HEK293 (cell line): ENCODE measurements around the gene RNF123.

Source experiments
- CTCF ChIA-PET: fragments of 350-600 bp; formaldehyde crosslinking; extraction: SDS; loops from one replicate; lab custom pipeline; 2021; ENCODE audit warnings: antibody characterized with exemption; lab: Yijun Ruan, JAX
- POLR2A ChIA-PET: fragments of 300-600 bp; formaldehyde crosslinking; extraction: SDS; loops from one replicate; lab custom pipeline; 2020; ENCODE audit warnings: antibody characterized with exemption, inconsistent platforms; lab: Yijun Ruan, JAX
- H3K27ac ChIP-seq: fragments of 200-500 bp; sonication (Bioruptor generic); 2 replicates; pipeline ENCODE4 v1.5.1; 2014; ENCODE audit warnings: low read depth, low read length, control low read depth, inconsistent platforms; ENCODE audit errors: extremely low read depth
- H3K36me3 ChIP-seq, 2 experiments: fragments of 200-500 bp in 1 of 2; sonication (Bioruptor generic) in 1 of 2; 1 replicate in 1 of 2; 2 replicates in 1 of 2; pipeline ENCODE4 v1.5.1; 2014 to 2017; ENCODE audit warnings: inconsistent platforms in 2 of 2, low read length in 2 of 2; ENCODE audit not compliant: control insufficient read depth in 2 of 2, insufficient read depth in 1 of 2
- H3K4me1 ChIP-seq: fragments of 200-500 bp; sonication (Bioruptor generic); 2 replicates; pipeline ENCODE4 v1.5.1; 2014; ENCODE audit warnings: mild to moderate bottlenecking, low read length, inconsistent platforms; ENCODE audit not compliant: control insufficient read depth, insufficient read depth
- H3K4me3 ChIP-seq: 2 replicates; pipeline ENCODE4 v1.5.1; 2011; ENCODE audit warnings: low read depth, mild to moderate bottlenecking, control low read depth, low read length, moderate library complexity
- H3K9me3 ChIP-seq: fragments of 200-500 bp; sonication (Bioruptor generic); 2 replicates; pipeline ENCODE4 v1.5.1; 2014; ENCODE audit warnings: low read depth, low read length, inconsistent platforms; ENCODE audit not compliant: control insufficient read depth, insufficient read depth
- AEBP2 ChIP-seq: fragments of 450-650 bp; formaldehyde crosslinking; IDR thresholded peaks from 2 replicates; pipeline ENCODE4 v1.5.1; 2016; ENCODE audit warnings: missing biosample characterization, missing genetic modification characterization, borderline replicate concordance
- KLF1 ChIP-seq: fragments of 450-650 bp; formaldehyde crosslinking; IDR thresholded peaks from 2 replicates; pipeline ENCODE4 v1.5.1; 2016; ENCODE audit warnings: missing biosample characterization, missing genetic modification characterization
- PRDM4 ChIP-seq: fragments of 450-650 bp; formaldehyde crosslinking; IDR thresholded peaks from 2 replicates; pipeline ENCODE4 v1.5.1; 2017; ENCODE audit warnings: missing biosample characterization, missing genetic modification characterization
- SCRT1 ChIP-seq: fragments of 450-650 bp; formaldehyde crosslinking; IDR thresholded peaks from 2 replicates; pipeline ENCODE4 v1.5.1; 2016; ENCODE audit warnings: missing biosample characterization, missing genetic modification characterization, borderline replicate concordance
- SCRT2 ChIP-seq: fragments of 450-650 bp; formaldehyde crosslinking; IDR thresholded peaks from 2 replicates; pipeline ENCODE4 v1.5.1; 2016; ENCODE audit warnings: missing biosample characterization, missing genetic modification characterization
- ZBTB10 ChIP-seq: fragments of 450-650 bp; formaldehyde crosslinking; IDR thresholded peaks from 2 replicates; pipeline ENCODE4 v1.5.1; 2016; ENCODE audit warnings: missing biosample characterization, missing genetic modification characterization
- ZBTB17 ChIP-seq: fragments of 450-650 bp; formaldehyde crosslinking; IDR thresholded peaks from 2 replicates; pipeline ENCODE4 v1.5.1; 2016; ENCODE audit warnings: missing biosample characterization, missing genetic modification characterization
- ZEB2 ChIP-seq: fragments of 450-650 bp; formaldehyde crosslinking; IDR thresholded peaks from 2 replicates; pipeline ENCODE4 v1.5.1; 2016; ENCODE audit warnings: missing biosample characterization, missing genetic modification characterization
- ZNF175 ChIP-seq: fragments of 450-650 bp; formaldehyde crosslinking; IDR thresholded peaks from 2 replicates; pipeline ENCODE4 v1.5.1; 2016; ENCODE audit warnings: missing biosample characterization, missing genetic modification characterization
- ZNF280D ChIP-seq: fragments of 450-650 bp; formaldehyde crosslinking; IDR thresholded peaks from 2 replicates; pipeline ENCODE4 v1.5.1; 2016; ENCODE audit warnings: missing biosample characterization, missing genetic modification characterization
- ZNF394 ChIP-seq: fragments of 450-650 bp; formaldehyde crosslinking; IDR thresholded peaks from 2 replicates; pipeline ENCODE4 v1.5.1; 2016; ENCODE audit warnings: missing biosample characterization, missing genetic modification characterization, mild to moderate bottlenecking, moderate library complexity, borderline replicate concordance
- ZNF510 ChIP-seq: fragments of 450-650 bp; formaldehyde crosslinking; IDR thresholded peaks from 2 replicates; pipeline ENCODE4 v1.5.1; 2018; ENCODE audit warnings: mild to moderate bottlenecking, missing genetic modification characterization, missing biosample characterization; ENCODE audit not compliant: insufficient replicate concordance
- ZNF558 ChIP-seq: fragments of 450-650 bp; formaldehyde crosslinking; IDR thresholded peaks from 2 replicates; pipeline ENCODE4 v1.5.1; 2016; ENCODE audit warnings: missing biosample characterization, missing genetic modification characterization
- ZNF777 ChIP-seq: fragments of 450-650 bp; formaldehyde crosslinking; IDR thresholded peaks from 2 replicates; pipeline ENCODE4 v1.5.1; 2017; ENCODE audit warnings: missing biosample characterization, missing genetic modification characterization, borderline replicate concordance
- ZNF830 ChIP-seq: fragments of 450-650 bp; IDR thresholded peaks from 2 replicates; pipeline ENCODE4 v1.5.0; 2018; ENCODE audit warnings: missing biosample characterization, missing genetic modification characterization, low read depth, mild to moderate bottlenecking, moderate library complexity
- ZSCAN4 ChIP-seq: fragments of 450-650 bp; formaldehyde crosslinking; IDR thresholded peaks from 2 replicates; pipeline ENCODE4 v1.5.1; 2017; ENCODE audit warnings: missing biosample characterization, missing genetic modification characterization

The RNF123 gene

GRCh38 chr3:49652903-49653415 is 36.4 kb upstream of the RNF123 start:
- TF ChIP-seq ZNF175 (tag by site-specific recombination) (no peak), ZNF280D (no peak), ZBTB10 (tag by site-specific recombination) (no peak), ZNF777 (tag by site-specific recombination) (no peak), ZEB2 (tag by site-specific recombination) (no peak), ZSCAN4 (tag by site-specific recombination) (no peak), PRDM4 (tag by site-specific recombination) (no peak), ZBTB17 (tag by site-specific recombination) (no peak), ZNF510 (tag by site-specific recombination) (no peak), SCRT2 (tag by site-specific recombination) (no peak), ZNF558 (no peak), AEBP2 (tag by site-specific recombination) (no peak), KLF1 (no peak), ZNF394 (tag by site-specific recombination) (no peak), SCRT1 (tag by site-specific recombination) (no peak), ZNF830 (tag by site-specific recombination) (no peak)
- no peaks in the 10 kb centered on the region for H3K9me3 ChIP-seq
- no peak overlapping the region for H3K4me3 ChIP-seq
- ChIA-PET CTCF (interaction anchor here (1.2 kb wide), 1 partner anchor 113 kb away, joined by 4 read pairs; no protein-coding TSS in a partner anchor), POLR2A (no interaction called here)
- H3K27ac ChIP-seq = no peak overlapping the region
- no peaks in the 10 kb centered on the region for H3K4me1 ChIP-seq
- H3K36me3 ChIP-seq = no peaks in the 10 kb centered on the region
